ENCODE results near the gene FAM3C.

Gene FAM3C

GRCh38 chr7:121406461-121406860 is 10.4 kb upstream of the FAM3C start:
- no peak overlapping the region for H3K27ac ChIP-seq (ENCODE audit: low read depth, low read length)
- no peak overlapping the region for H3K9ac ChIP-seq (ENCODE audit: low read length)
- no peaks in the 10 kb centered on the region for H3K9me3 ChIP-seq (ENCODE audit: low read length)
- no peaks in the 10 kb centered on the region for H3K27me3 ChIP-seq (ENCODE audit: control insufficient read depth in 1 of 2, insufficient read depth in 2 of 2, low read length in 2 of 2)
- H3K4me1 ChIP-seq (ENCODE audit: insufficient read depth, low read length), result peaks cover 7% of the 10 kb centered on the region
- H3K4me3 ChIP-seq (ENCODE audit: low read depth in 1 of 2, low read length in 2 of 2), result no peak overlapping the region
- no peaks in the 10 kb centered on the region for H3K36me3 ChIP-seq (ENCODE audit: insufficient read depth, low read length)

DNA sequence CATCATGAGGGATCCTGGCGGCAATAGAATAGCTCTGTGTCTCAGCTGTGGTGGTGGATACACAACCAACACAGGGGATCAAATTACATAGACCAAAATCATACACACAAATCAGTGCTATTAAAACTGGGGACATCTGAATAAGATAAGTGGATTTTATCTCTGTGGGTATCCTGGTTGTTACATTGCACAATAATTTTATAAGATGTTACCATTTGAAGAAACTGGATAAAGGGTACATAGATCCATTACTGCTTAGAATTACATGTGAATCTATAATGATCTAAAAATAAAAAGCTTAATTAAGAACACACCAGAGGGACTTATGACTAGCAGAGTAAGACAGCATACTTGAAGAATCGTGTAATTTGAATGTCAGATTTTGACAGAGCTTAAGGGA is 8.2 kb upstream of the FAM3C start:
- Histone ChIP-seq H3K4me3 (ENCODE audit: low read depth in 1 of 2, low read length in 2 of 2) (no peak overlapping the region), H3K9ac (ENCODE audit: low read length) (no peak overlapping the region)

DNA sequence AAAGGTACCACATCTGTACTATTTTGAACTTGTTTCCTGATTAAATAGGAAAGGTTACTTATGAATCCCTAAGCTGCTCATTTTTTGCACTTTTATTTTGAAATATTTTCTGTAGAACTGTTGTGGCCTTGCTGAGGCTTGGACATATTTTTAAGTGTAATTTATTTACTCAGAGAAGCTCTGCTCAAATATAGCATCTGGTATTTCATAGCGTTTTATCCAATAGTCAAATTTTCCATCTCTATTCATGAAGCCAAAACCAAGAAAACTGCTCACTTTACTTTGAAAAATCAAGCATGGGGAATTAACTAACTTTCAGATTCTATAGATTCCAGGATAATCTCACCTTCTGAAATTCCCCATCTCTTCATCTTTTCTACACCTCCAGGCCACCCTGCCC is 6.6 kb upstream of the FAM3C start:
- Histone ChIP-seq H3K27ac (ENCODE audit: low read depth, low read length) (no peak overlapping the region), H3K9ac (ENCODE audit: low read length) (no peak overlapping the region), H3K9me3 (ENCODE audit: low read length) (no peaks in the 10 kb centered on the region), H3K4me1 (ENCODE audit: insufficient read depth, low read length) (peaks cover 7% of the 10 kb centered on the region), H3K27me3 (ENCODE audit: control insufficient read depth in 1 of 2, insufficient read depth in 2 of 2, low read length in 2 of 2) (no peaks in the 10 kb centered on the region), H3K36me3 (ENCODE audit: insufficient read depth, low read length) (no peaks in the 10 kb centered on the region), H3K4me3 (ENCODE audit: low read depth in 1 of 2, low read length in 2 of 2) (no peak overlapping the region)

More for the DNA sequence above, 8.2 kb upstream of the FAM3C start:
- Histone ChIP-seq H3K27ac (ENCODE audit: low read depth, low read length) (no peak overlapping the region), H3K36me3 (ENCODE audit: insufficient read depth, low read length) (no peaks in the 10 kb centered on the region), H3K27me3 (ENCODE audit: control insufficient read depth in 1 of 2, insufficient read depth in 2 of 2, low read length in 2 of 2) (no peaks in the 10 kb centered on the region), H3K4me1 (ENCODE audit: insufficient read depth, low read length) (peaks cover 7% of the 10 kb centered on the region), H3K9me3 (ENCODE audit: low read length) (no peaks in the 10 kb centered on the region)

- Histone ChIP-seq H3K9ac (ENCODE audit: low read length) (no peak overlapping the region), H3K27me3 (ENCODE audit: control insufficient read depth in 1 of 2, insufficient read depth in 2 of 2, low read length in 2 of 2) (no peaks in the 10 kb centered on the region), H3K4me3 (ENCODE audit: low read depth in 1 of 2, low read length in 2 of 2) (no peak overlapping the region), H3K9me3 (ENCODE audit: low read length) (no peaks in the 10 kb centered on the region), H3K4me1 (ENCODE audit: insufficient read depth, low read length) (peaks cover 7% of the 10 kb centered on the region), H3K36me3 (ENCODE audit: insufficient read depth, low read length) (no peaks in the 10 kb centered on the region), H3K27ac (ENCODE audit: low read depth, low read length) (no peak overlapping the region)
Observed at GRCh38 chr7:121401896-121402295, 5.8 kb upstream of the FAM3C start.

GRCh38 chr7:121398246-121398645 is 2.1 kb upstream of the FAM3C start:
- no peak overlapping the region for H3K27ac ChIP-seq (ENCODE audit: low read depth, low read length)
- no peak overlapping the region for H3K4me3 ChIP-seq (ENCODE audit: low read depth in 1 of 2, low read length in 2 of 2)
- H3K4me1 ChIP-seq (ENCODE audit: insufficient read depth, low read length), result peaks cover 19% of the 10 kb centered on the region
- H3K9me3 ChIP-seq (ENCODE audit: low read length), result no peaks in the 10 kb centered on the region
- H3K36me3 ChIP-seq (ENCODE audit: insufficient read depth, low read length), result no peaks in the 10 kb centered on the region
- no peak overlapping the region for H3K9ac ChIP-seq (ENCODE audit: low read length)
- H3K27me3 ChIP-seq (ENCODE audit: control insufficient read depth in 1 of 2, insufficient read depth in 2 of 2, low read length in 2 of 2), result no peaks in the 10 kb centered on the region

DNA sequence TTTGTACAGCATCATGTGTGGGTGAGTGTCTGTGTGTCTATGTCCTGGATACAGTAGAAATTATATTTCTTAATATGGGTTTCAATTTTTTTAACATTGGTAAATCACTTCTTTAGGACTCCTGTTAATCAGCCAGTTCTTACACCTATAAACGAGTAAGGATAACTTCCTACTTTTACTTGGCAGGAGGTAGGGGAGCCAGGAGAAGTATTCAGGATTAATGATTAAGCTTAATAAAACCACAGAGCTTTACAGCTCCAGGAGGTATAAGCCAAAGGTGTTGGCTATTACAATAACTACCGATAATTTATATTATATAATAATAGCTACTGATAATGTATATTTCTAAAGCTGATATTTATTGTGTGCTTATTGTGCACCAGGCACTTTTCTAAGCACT is 1.7 kb upstream of the FAM3C start:
- no peaks in the 10 kb centered on the region for H3K9me3 ChIP-seq (ENCODE audit: low read length)
- H3K4me3 ChIP-seq (ENCODE audit: low read depth in 1 of 2, low read length in 2 of 2), result no peak overlapping the region
- peaks cover 17% of the 10 kb centered on the region for H3K4me1 ChIP-seq (ENCODE audit: insufficient read depth, low read length)
- no peaks in the 10 kb centered on the region for H3K27me3 ChIP-seq (ENCODE audit: control insufficient read depth in 1 of 2, insufficient read depth in 2 of 2, low read length in 2 of 2)
- no peak overlapping the region for H3K27ac ChIP-seq (ENCODE audit: low read depth, low read length)
- no peaks in the 10 kb centered on the region for H3K36me3 ChIP-seq (ENCODE audit: insufficient read depth, low read length)
- no peak overlapping the region for H3K9ac ChIP-seq (ENCODE audit: low read length)

GRCh38 chr7:121397361-121397760 is 1.3 kb upstream of the FAM3C start:
- H3K4me1 ChIP-seq (ENCODE audit: insufficient read depth, low read length), result peaks cover 13% of the 10 kb centered on the region

GRCh38 chr7:121395494-121395960 is 581 bp downstream of the FAM3C start:
- Histone ChIP-seq H3K9me3 (ENCODE audit: low read length) (no peaks in the 10 kb centered on the region), H3K4me1 (ENCODE audit: insufficient read depth, low read length) (peaks cover 12% of the 10 kb centered on the region), H3K27me3 (ENCODE audit: control insufficient read depth in 1 of 2, insufficient read depth in 2 of 2, low read length in 2 of 2) (no peaks in the 10 kb centered on the region), H3K36me3 (ENCODE audit: insufficient read depth, low read length) (no peaks in the 10 kb centered on the region), H3K27ac (ENCODE audit: low read depth, low read length) (peak overlapping the region; percentile 48), H3K9ac (ENCODE audit: low read length) (peak overlapping the region; percentile 66), H3K4me3 (ENCODE audit: low read depth in 1 of 2, low read length in 2 of 2) (peak overlapping the region; percentile 82 to 87)

More at GRCh38 chr7:121397361-121397760, 1.3 kb upstream of the FAM3C start:
- H3K9me3 ChIP-seq (ENCODE audit: low read length), result no peaks in the 10 kb centered on the region
- no peaks in the 10 kb centered on the region for H3K27me3 ChIP-seq (ENCODE audit: control insufficient read depth in 1 of 2, insufficient read depth in 2 of 2, low read length in 2 of 2)
- H3K4me3 ChIP-seq (ENCODE audit: low read depth in 1 of 2, low read length in 2 of 2), result no peak overlapping the region
- H3K27ac ChIP-seq (ENCODE audit: low read depth, low read length), result no peak overlapping the region
- no peaks in the 10 kb centered on the region for H3K36me3 ChIP-seq (ENCODE audit: insufficient read depth, low read length)
- H3K9ac ChIP-seq (ENCODE audit: low read length), result no peak overlapping the region

- Histone ChIP-seq H3K9ac (ENCODE audit: low read length) (no peak overlapping the region), H3K27me3 (ENCODE audit: control insufficient read depth in 1 of 2, insufficient read depth in 2 of 2, low read length in 2 of 2) (no peaks in the 10 kb centered on the region), H3K36me3 (ENCODE audit: insufficient read depth, low read length) (no peaks in the 10 kb centered on the region), H3K9me3 (ENCODE audit: low read length) (no peaks in the 10 kb centered on the region), H3K4me3 (ENCODE audit: low read depth in 1 of 2, low read length in 2 of 2) (no peak overlapping the region), H3K27ac (ENCODE audit: low read depth, low read length) (no peak overlapping the region), H3K4me1 (ENCODE audit: insufficient read depth, low read length) (peaks cover 13% of the 10 kb centered on the region)
Observed at GRCh38 chr7:121394709-121395140, 1.4 kb downstream of the FAM3C start.

- Histone ChIP-seq H3K9me3 (ENCODE audit: low read length) (no peaks in the 10 kb centered on the region), H3K4me1 (ENCODE audit: insufficient read depth, low read length) (peaks cover 17% of the 10 kb centered on the region), H3K36me3 (ENCODE audit: insufficient read depth, low read length) (no peaks in the 10 kb centered on the region), H3K9ac (ENCODE audit: low read length) (no peak overlapping the region), H3K4me3 (ENCODE audit: low read depth in 1 of 2, low read length in 2 of 2) (no peak overlapping the region), H3K27ac (ENCODE audit: low read depth, low read length) (no peak overlapping the region), H3K27me3 (ENCODE audit: control insufficient read depth in 1 of 2, insufficient read depth in 2 of 2, low read length in 2 of 2) (no peaks in the 10 kb centered on the region)
Observed at GRCh38 chr7:121393005-121393366, 3.1 kb downstream of the FAM3C start.

DNA sequence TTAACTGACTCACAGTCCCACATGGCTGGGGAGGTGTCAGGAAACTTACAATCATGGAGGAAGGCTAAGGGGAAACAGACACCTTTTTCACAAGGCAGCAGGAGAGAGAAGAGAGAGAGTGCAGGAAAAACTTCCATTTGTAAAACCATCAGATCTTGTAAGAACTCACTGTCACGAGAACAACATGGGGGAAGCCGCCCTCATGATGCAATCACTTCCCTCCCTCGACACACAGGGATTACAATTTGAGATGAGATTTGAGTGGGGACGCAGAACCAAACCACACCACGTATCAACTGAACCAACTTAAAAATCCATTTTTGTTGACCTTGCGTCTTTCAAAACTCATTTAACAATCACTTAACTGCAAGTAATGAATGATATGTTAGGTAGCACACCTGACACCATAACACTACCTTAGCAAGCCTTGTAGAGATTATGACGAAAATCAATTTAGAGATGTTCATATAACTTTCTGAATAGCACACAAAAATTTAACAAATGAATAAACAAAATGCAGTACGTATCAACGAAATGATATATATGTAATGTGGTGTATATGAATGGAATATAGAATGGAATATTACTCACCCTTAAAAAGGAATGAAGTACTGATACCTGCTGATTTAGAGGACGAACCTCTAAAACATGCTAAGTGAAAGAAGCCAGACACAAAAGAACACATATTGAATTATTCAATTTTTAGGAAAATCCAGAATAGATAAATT is 3.7 kb downstream of the FAM3C start:
- Histone ChIP-seq H3K9ac (ENCODE audit: low read length) (no peak overlapping the region), H3K9me3 (ENCODE audit: low read length) (no peaks in the 10 kb centered on the region), H3K27ac (ENCODE audit: low read depth, low read length) (no peak overlapping the region), H3K27me3 (ENCODE audit: control insufficient read depth in 1 of 2, insufficient read depth in 2 of 2, low read length in 2 of 2) (no peaks in the 10 kb centered on the region), H3K4me3 (ENCODE audit: low read depth in 1 of 2, low read length in 2 of 2) (no peak overlapping the region), H3K36me3 (ENCODE audit: insufficient read depth, low read length) (no peaks in the 10 kb centered on the region), H3K4me1 (ENCODE audit: insufficient read depth, low read length) (peaks cover 17% of the 10 kb centered on the region)

DNA sequence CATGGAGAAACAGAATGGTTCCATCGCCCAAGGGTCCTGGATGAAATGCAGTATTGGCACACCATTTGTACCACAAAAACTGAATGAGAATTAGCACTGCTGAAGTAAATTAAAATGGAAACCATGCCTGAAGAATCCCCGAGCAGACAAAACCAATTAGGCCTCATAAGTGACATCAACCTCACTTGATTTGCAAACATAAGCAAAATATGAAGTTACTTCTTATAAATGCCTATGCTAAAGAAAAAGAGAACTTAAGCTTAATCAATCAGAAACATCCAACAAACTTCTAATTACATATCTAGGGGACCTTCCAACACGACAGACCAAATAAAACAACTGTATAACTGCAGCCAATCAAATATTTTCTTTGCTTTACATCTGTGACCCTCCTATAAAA is 4.4 kb downstream of the FAM3C start:
- Histone ChIP-seq H3K27me3 (ENCODE audit: control insufficient read depth in 1 of 2, insufficient read depth in 2 of 2, low read length in 2 of 2) (no peaks in the 10 kb centered on the region), H3K9ac (ENCODE audit: low read length) (no peak overlapping the region), H3K4me3 (ENCODE audit: low read depth in 1 of 2, low read length in 2 of 2) (no peak overlapping the region), H3K9me3 (ENCODE audit: low read length) (no peaks in the 10 kb centered on the region), H3K36me3 (ENCODE audit: insufficient read depth, low read length) (no peaks in the 10 kb centered on the region), H3K4me1 (ENCODE audit: insufficient read depth, low read length) (peaks cover 16% of the 10 kb centered on the region), H3K27ac (ENCODE audit: low read depth, low read length) (no peak overlapping the region)

Measured in muscle layer of colon (tissue), 2 donors.